IMR-90 (cell line): ENCODE results near the gene RAD51D. TPM values are rescaled to one million over a fixed set of nuclear protein-coding genes. Genes with fewer than 3 reads are reported as not detected.

Source experiments
- ATAC-seq: fragments of 200-7000 bp; cut with Tn5 transposase; 2 replicates; pipeline ENCODE4 v1.9.1; 2020; ENCODE audit warnings: low read depth, mild to moderate bottlenecking, moderate library complexity
- BruUV-seq: library from RNA; stranded (reverse); fragments of 400-500 nt; replicated peaks from 2 replicates; lab custom pipeline; 2021; lab: Mats Ljungman, UMichigan
- CTCF ChIA-PET: fragments of 300-600 bp; formaldehyde crosslinking; extraction: SDS; loops from one replicate; lab custom pipeline; 2021; ENCODE audit warnings: antibody characterized with exemption; lab: Yijun Ruan, JAX
- POLR2A ChIA-PET: fragments of 300-600 bp; sonication (Branson Sonifier 250); formaldehyde crosslinking; loops from one replicate; lab custom pipeline; 2022; ENCODE audit warnings: antibody characterized with exemption; ENCODE audit not compliant: unreplicated experiment; lab: Charles Lee
- DNase-seq: peaks from one replicate; pipeline ENCODE4 v3.0.0; 2013
- H2AFZ ChIP-seq: replicated peaks from 2 replicates; pipeline ENCODE3; 2013; ENCODE audit warnings: low read length, mild to moderate bottlenecking; ENCODE audit not compliant: poor library complexity
- H2AK5ac ChIP-seq: 2 replicates; pipeline ENCODE4 v1.6.1; 2013; ENCODE audit warnings: low read depth, low read length, inconsistent platforms
- H2AK9ac ChIP-seq: replicated peaks from 2 replicates; pipeline ENCODE3; 2013; ENCODE audit warnings: mild to moderate bottlenecking, low read depth, low read length, moderate library complexity; ENCODE audit not compliant: poor library complexity
- H2BK120ac ChIP-seq: 2 replicates; pipeline ENCODE4 v1.6.1; 2013; ENCODE audit warnings: low read depth, low read length, inconsistent platforms
- H2BK15ac ChIP-seq: 3 replicates; pipeline ENCODE4 v1.6.1; 2013; ENCODE audit warnings: low read depth, low read length, inconsistent platforms
- H2BK20ac ChIP-seq: 2 replicates; pipeline ENCODE4 v1.6.1; 2013; ENCODE audit warnings: low read depth, mild to moderate bottlenecking, inconsistent platforms, low read length, moderate library complexity
- H2BK5ac ChIP-seq: 2 replicates; pipeline ENCODE4 v1.6.1; 2013; ENCODE audit warnings: mild to moderate bottlenecking, low read depth, low read length, inconsistent platforms; ENCODE audit not compliant: poor library complexity, severe bottlenecking
- H3K14ac ChIP-seq: replicated peaks from 2 replicates; pipeline ENCODE4 v1.6.1; 2013; ENCODE audit warnings: low read depth, low read length, inconsistent platforms
- H3K18ac ChIP-seq: 2 replicates; pipeline ENCODE4 v1.6.1; 2013; ENCODE audit warnings: low read depth, low read length, control low read depth
- H3K23ac ChIP-seq: 2 replicates; pipeline ENCODE4 v1.6.1; 2013; ENCODE audit warnings: low read depth, low read length, inconsistent platforms
- H3K27ac ChIP-seq: 2 replicates; pipeline ENCODE4 v1.5.1; 2013; ENCODE audit warnings: mild to moderate bottlenecking, control low read depth, low read length; ENCODE audit not compliant: insufficient read depth
- H3K27me3 ChIP-seq: 2 replicates; pipeline ENCODE4 v1.6.1; 2013; ENCODE audit warnings: low read length; ENCODE audit not compliant: control insufficient read depth, insufficient read depth
- H3K36me3 ChIP-seq: 2 replicates; pipeline ENCODE4 v1.6.1; 2013; ENCODE audit warnings: low read length, mixed read lengths; ENCODE audit not compliant: control insufficient read depth, insufficient read depth
- H3K4ac ChIP-seq: 2 replicates; pipeline ENCODE4 v1.6.1; 2013; ENCODE audit warnings: low read depth, low read length, inconsistent platforms
- H3K4me1 ChIP-seq: 2 replicates; pipeline ENCODE4 v1.6.1; 2013; ENCODE audit warnings: low read length, mixed read lengths; ENCODE audit not compliant: control insufficient read depth, insufficient read depth
- H3K4me2 ChIP-seq: 2 replicates; pipeline ENCODE4 v1.6.1; 2013; ENCODE audit warnings: low read depth, mild to moderate bottlenecking, control low read depth, low read length, moderate library complexity
- H3K4me3 ChIP-seq: 2 replicates; pipeline ENCODE4 v1.5.1; 2013; ENCODE audit warnings: low read depth, mild to moderate bottlenecking, control low read depth, low read length, moderate library complexity; ENCODE audit not compliant: insufficient read depth
- H3K56ac ChIP-seq: 2 replicates; pipeline ENCODE4 v1.6.1; 2013; ENCODE audit warnings: low read length, inconsistent platforms; ENCODE audit not compliant: insufficient read depth; ENCODE audit errors: extremely low read depth
- H3K79me1 ChIP-seq, 2 experiments: 2 replicates each; pipeline ENCODE4 v1.6.1; 2013; ENCODE audit warnings: low read length in 2 of 2, inconsistent platforms in 1 of 2, low read depth in 1 of 2
- H3K9ac ChIP-seq: 2 replicates; pipeline ENCODE4 v1.6.1; 2013; ENCODE audit warnings: low read depth, low read length, control low read depth
- H3K9me1 ChIP-seq: 2 replicates; pipeline ENCODE4 v1.6.1; 2013; ENCODE audit warnings: low read length, inconsistent platforms; ENCODE audit not compliant: insufficient read depth
- H3K9me3 ChIP-seq: 2 replicates; pipeline ENCODE4 v1.6.1; 2013; ENCODE audit warnings: low read length; ENCODE audit not compliant: control insufficient read depth, insufficient read depth
- H4K20me1 ChIP-seq: 2 replicates; pipeline ENCODE4 v1.6.1; 2013; ENCODE audit warnings: low read length, inconsistent platforms; ENCODE audit not compliant: insufficient read depth
- H4K5ac ChIP-seq: 2 replicates; pipeline ENCODE4 v1.6.1; 2013; ENCODE audit warnings: mild to moderate bottlenecking, low read depth, low read length, control low read depth
- H4K8ac ChIP-seq, 2 experiments: 2 replicates each; pipeline ENCODE4 v1.6.1; 2013; ENCODE audit warnings: low read depth in 2 of 2, low read length in 2 of 2, control low read depth in 1 of 2, inconsistent platforms in 1 of 2
- H4K91ac ChIP-seq: 2 replicates; pipeline ENCODE4 v1.6.1; 2013; ENCODE audit warnings: low read depth, low read length, inconsistent platforms; ENCODE audit not compliant: insufficient read depth
- BHLHE40 ChIP-seq: fragments of 150-350 bp; IDR thresholded peaks from 2 replicates; pipeline ENCODE4 v1.6.1; 2016; ENCODE audit warnings: mild to moderate bottlenecking, low read depth, low read length
- CEBPB ChIP-seq: IDR thresholded peaks from 2 replicates; pipeline ENCODE4 v1.6.1; 2012; ENCODE audit warnings: low read depth, low read length, improper control_type of control experiment
- FOS ChIP-seq: fragments of 150-350 bp; IDR thresholded peaks from 2 replicates; pipeline ENCODE4 v1.6.1; 2016; ENCODE audit warnings: low read depth, low read length
- MAFK ChIP-seq: IDR thresholded peaks from 2 replicates; pipeline ENCODE4 v1.6.1; 2012; ENCODE audit warnings: low read depth, low read length, improper control_type of control experiment
- MAZ ChIP-seq: IDR thresholded peaks from 2 replicates; pipeline ENCODE4 v1.6.1; 2012; ENCODE audit warnings: low read depth, mild to moderate bottlenecking, low read length, improper control_type of control experiment, moderate library complexity, borderline replicate concordance
- MXI1 ChIP-seq: IDR thresholded peaks from 2 replicates; pipeline ENCODE4 v1.6.1; 2012; ENCODE audit warnings: low read depth, mild to moderate bottlenecking, low read length, moderate library complexity, borderline replicate concordance
- NFE2L2 ChIP-seq: fragments of 150-350 bp; IDR thresholded peaks from 2 replicates; pipeline ENCODE4 v1.6.1; 2016; ENCODE audit warnings: low read depth, mild to moderate bottlenecking, low read length
- RAD21 ChIP-seq: IDR thresholded peaks from 2 replicates; pipeline ENCODE4 v1.6.1; 2012; ENCODE audit warnings: low read length, improper control_type of control experiment
- RCOR1 ChIP-seq: IDR thresholded peaks from 2 replicates; pipeline ENCODE4 v1.6.1; 2012; ENCODE audit warnings: mild to moderate bottlenecking, low read length, improper control_type of control experiment; ENCODE audit not compliant: insufficient replicate concordance
- RFX5 ChIP-seq: IDR thresholded peaks from 2 replicates; pipeline ENCODE4 v1.8.0; 2012; ENCODE audit warnings: low read depth, mild to moderate bottlenecking, low read length, moderate library complexity
- WGBS, 2 experiments: methylation state at CpG; one replicate each; pipeline versions ENCODE4 v1.1.5 to v1.1.7; 2013; ENCODE audit warnings: missing lambda C conversion rate in 2 of 2; ENCODE audit not compliant: insufficient read length in 1 of 2; ENCODE audit errors: extremely low coverage in 2 of 2; 5-methylcytosine and 5-hydroxymethylcytosine counted together
- dilution Hi-C: fragments of 300-500 bp; cut with HindIII; formaldehyde crosslinking; loops from one replicate; pipeline ENCODE4 v1.14.3; 2018; ENCODE audit warnings: low sequenced_read_pairs; ENCODE audit not compliant: unreplicated experiment
- in situ Hi-C: fragments of 300-500 bp; cut with MboI; formaldehyde crosslinking; loops from 3 replicates; pipeline ENCODE4 v1.14.3; 2019; ENCODE audit warnings: low sequenced_read_pairs, inconsistent platforms, mixed read lengths
- intact Hi-C: fragments of 100-400 bp; cut with micrococcal nuclease; formaldehyde crosslinking; loops from 2 replicates; pipeline ENCODE4 v1.10.0; 2022
- polyA plus RNA-seq, 3 experiments: library from polyadenylated mRNA; depleted of rRNA; stranded (reverse); fragments of >200 nt; gene quantifications; 2 replicates each; pipeline ENCODE4 v1.2.3, GENCODE V29; 2012; ENCODE audit warnings: low replicate concordance in 1 of 3
- total RNA-seq: library from RNA; depleted of rRNA; stranded (reverse); fragments of >200 nt; gene quantifications from 2 replicates; pipeline ENCODE4 v1.2.3, GENCODE V29; 2012
- TF ChIP-seq, protein P1 (sequence below): conservative IDR thresholded peaks from 2 replicates; pipeline ENCODE4 v1.5.1; 2012; ENCODE audit warnings: mild to moderate bottlenecking, low read depth, low read length, improper control_type of control experiment
- TF ChIP-seq, protein P2 (sequence below): fragments of 150-350 bp; IDR thresholded peaks from 2 replicates; pipeline ENCODE4 v1.6.1; 2017; ENCODE audit warnings: mild to moderate bottlenecking, antibody characterized with exemption, low read length, low read depth
- TF ChIP-seq, protein P3 (sequence below): fragments of 150-350 bp; IDR thresholded peaks from 2 replicates; pipeline ENCODE4 v1.6.1; 2016; ENCODE audit warnings: low read depth, mild to moderate bottlenecking, low read length, moderate library complexity, borderline replicate concordance

The RAD51D gene
- total and polyA plus RNA-seq, 2 of the 4 experiments (the other 2 are of a cell fraction): 10.8 to 12.7 TPM

DNA sequence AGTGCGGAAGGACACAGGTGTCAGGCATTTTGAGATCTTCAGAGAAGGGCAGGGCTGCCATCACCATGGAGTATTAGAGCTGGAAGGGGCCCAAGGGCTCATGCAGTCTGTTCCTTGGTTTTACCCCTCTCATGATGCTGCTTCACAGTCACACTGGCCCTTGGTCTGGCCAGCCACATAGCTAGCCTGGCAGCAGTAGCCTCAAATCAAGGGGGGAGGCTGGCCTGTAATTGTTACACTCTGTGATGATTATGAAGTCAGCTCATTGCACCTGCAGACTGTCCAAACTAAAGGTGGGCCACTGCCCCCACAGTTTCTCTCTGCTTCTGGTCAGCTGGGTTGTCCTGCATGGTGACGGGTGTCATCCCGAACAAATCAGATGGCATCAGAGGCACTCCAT, 1.7 kb upstream of the RAD51D start, which contains the start of gene FNDC8:
Gene FNDC8 (plus strand): TSS at position 301 of the 400 bp plus-strand sequence. CDS start 79 bp downstream, at position 380.
- Histone ChIP-seq H2AK9ac (peak within 1 kb of the TSS; percentile 11), H4K5ac (no peak within 1 kb of the TSS), H3K18ac (no peak within 1 kb of the TSS), H3K36me3 (peaks cover 5% of the 10 kb centered on the region; the same call in 1 of the 2 replicates), H4K20me1 (no peaks in the 10 kb centered on the region), H3K27ac (no peak within 1 kb of the TSS), H3K9ac (no peak within 1 kb of the TSS), H3K27me3 (no peaks in the 10 kb centered on the region), H3K9me1 (0 out of 2 replicates have a peak, but pooled peaks cover 6% of the 10 kb centered on the region), H4K8ac (no peak within 1 kb of the TSS), H2BK120ac (no peak within 1 kb of the TSS), H3K79me1 (peaks cover 14 to 24% of the 10 kb centered on the region in 2 experiments; a peak in 3 of 4 replicates), H3K23ac (no peak within 1 kb of the TSS), H3K4ac (no peak within 1 kb of the TSS; the same call in 1 of the 2 replicates), H2BK20ac (no peak within 1 kb of the TSS), H3K14ac (no peak within 1 kb of the TSS), H3K9me3 (no peaks in the 10 kb centered on the region), H3K4me3 (no peak within 1 kb of the TSS), H2BK5ac (no peak within 1 kb of the TSS), H3K4me2 (no peak within 1 kb of the TSS), H3K56ac (no peak within 1 kb of the TSS), H2AK5ac (peak within 1 kb of the TSS; percentile 62), H3K4me1 (0 out of 2 replicates have a peak, but pooled peaks cover 3% of the 10 kb centered on the region), H2AFZ (peak within 1 kb of the TSS; percentile 39), H2BK15ac (no peak within 1 kb of the TSS), H4K91ac (no peak within 1 kb of the TSS)
- no CpG with 5 or more reads among the region's 3 CpGs for WGBS, 2 experiments
- POLR2A ChIA-PET: no interaction called here
- CTCF ChIA-PET: no interaction called here
- no peak for ATAC-seq
- TF ChIP-seq, protein P1, sequence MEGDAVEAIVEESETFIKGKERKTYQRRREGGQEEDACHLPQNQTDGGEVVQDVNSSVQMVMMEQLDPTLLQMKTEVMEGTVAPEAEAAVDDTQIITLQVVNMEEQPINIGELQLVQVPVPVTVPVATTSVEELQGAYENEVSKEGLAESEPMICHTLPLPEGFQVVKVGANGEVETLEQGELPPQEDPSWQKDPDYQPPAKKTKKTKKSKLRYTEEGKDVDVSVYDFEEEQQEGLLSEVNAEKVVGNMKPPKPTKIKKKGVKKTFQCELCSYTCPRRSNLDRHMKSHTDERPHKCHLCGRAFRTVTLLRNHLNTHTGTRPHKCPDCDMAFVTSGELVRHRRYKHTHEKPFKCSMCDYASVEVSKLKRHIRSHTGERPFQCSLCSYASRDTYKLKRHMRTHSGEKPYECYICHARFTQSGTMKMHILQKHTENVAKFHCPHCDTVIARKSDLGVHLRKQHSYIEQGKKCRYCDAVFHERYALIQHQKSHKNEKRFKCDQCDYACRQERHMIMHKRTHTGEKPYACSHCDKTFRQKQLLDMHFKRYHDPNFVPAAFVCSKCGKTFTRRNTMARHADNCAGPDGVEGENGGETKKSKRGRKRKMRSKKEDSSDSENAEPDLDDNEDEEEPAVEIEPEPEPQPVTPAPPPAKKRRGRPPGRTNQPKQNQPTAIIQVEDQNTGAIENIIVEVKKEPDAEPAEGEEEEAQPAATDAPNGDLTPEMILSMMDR: no peak
- no peak for TF ChIP-seq MAZ
- TF ChIP-seq, protein P2, sequence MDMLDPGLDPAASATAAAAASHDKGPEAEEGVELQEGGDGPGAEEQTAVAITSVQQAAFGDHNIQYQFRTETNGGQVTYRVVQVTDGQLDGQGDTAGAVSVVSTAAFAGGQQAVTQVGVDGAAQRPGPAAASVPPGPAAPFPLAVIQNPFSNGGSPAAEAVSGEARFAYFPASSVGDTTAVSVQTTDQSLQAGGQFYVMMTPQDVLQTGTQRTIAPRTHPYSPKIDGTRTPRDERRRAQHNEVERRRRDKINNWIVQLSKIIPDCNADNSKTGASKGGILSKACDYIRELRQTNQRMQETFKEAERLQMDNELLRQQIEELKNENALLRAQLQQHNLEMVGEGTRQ: no peak
- TF ChIP-seq, protein P3, sequence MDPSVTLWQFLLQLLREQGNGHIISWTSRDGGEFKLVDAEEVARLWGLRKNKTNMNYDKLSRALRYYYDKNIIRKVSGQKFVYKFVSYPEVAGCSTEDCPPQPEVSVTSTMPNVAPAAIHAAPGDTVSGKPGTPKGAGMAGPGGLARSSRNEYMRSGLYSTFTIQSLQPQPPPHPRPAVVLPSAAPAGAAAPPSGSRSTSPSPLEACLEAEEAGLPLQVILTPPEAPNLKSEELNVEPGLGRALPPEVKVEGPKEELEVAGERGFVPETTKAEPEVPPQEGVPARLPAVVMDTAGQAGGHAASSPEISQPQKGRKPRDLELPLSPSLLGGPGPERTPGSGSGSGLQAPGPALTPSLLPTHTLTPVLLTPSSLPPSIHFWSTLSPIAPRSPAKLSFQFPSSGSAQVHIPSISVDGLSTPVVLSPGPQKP: no peak
- TF ChIP-seq MXI1: no peak
- TF ChIP-seq RAD21: no peak
- no peak for TF ChIP-seq RCOR1
- no peak for TF ChIP-seq CEBPB
- no peak for TF ChIP-seq RFX5
- TF ChIP-seq NFE2L2: no peak
- no peak for TF ChIP-seq MAFK
- no peak for TF ChIP-seq BHLHE40
- TF ChIP-seq FOS: no peak
- intact Hi-C loops: no loop called here
- in situ Hi-C loops: loop anchor here (10.0 to 25.0 kb wide), 4 partner anchors 484 to 859 kb away; partner anchors contain the start of genes CCL2 and CCL7
- dilution Hi-C loops: no loop called here
- no peak for DNase-seq
- BruUV-seq: no TSS peak
